Right cardiac atrium (tissue), 5 donors: ENCODE results near the gene SEPTIN10. TPM values are rescaled to one million over a fixed set of nuclear protein-coding genes. Genes with fewer than 3 reads are reported as not detected.
"Not testable (repeated sequence)": the region's sequence is repeated elsewhere in the genome, so short reads cannot be mapped to it uniquely, and the experiment has no call there.

Experiments used
- ATAC-seq, 2 donors: fragments of 200-7000 bp; cut with Tn5 transposase; one replicate each; pipeline versions ENCODE4 v1.8.0 to v1.9.1; 2020; ENCODE audit warnings: moderate library complexity in 2 of 2, mild to moderate bottlenecking in 1 of 2
- DNase-seq, 3 donors: peaks; one replicate each; pipeline ENCODE4 v3.0.0-alpha.2; 2020
- H3K27ac ChIP-seq: one replicate; pipeline ENCODE4 v1.5.1; 2013; ENCODE audit warnings: mild to moderate bottlenecking, low read length, control low read depth, moderate library complexity
- H3K27me3 ChIP-seq: one replicate; pipeline ENCODE4 v1.6.1; 2013; ENCODE audit not compliant: control insufficient read depth, insufficient read depth
- H3K4me1 ChIP-seq: one replicate; pipeline ENCODE4 v1.6.1; 2013; ENCODE audit warnings: low read length; ENCODE audit not compliant: control insufficient read depth, insufficient read depth
- H3K4me3 ChIP-seq: one replicate; pipeline ENCODE4 v1.5.1; 2013; ENCODE audit warnings: low read length, control low read depth
- H3K9me3 ChIP-seq: one replicate; pipeline ENCODE4 v1.6.1; 2013; ENCODE audit warnings: low read length; ENCODE audit not compliant: control insufficient read depth
- WGBS: extraction: QIAGEN DNeasy Blood & Tissue Kit; methylation state at CpG from one replicate; pipeline ENCODE4 v1.1.7; 2013; 5-methylcytosine and 5-hydroxymethylcytosine counted together
- intact Hi-C, 4 donors: fragments of 100-400 bp; cut with DNase I; formaldehyde crosslinking; loops; one replicate each; pipeline versions ENCODE4 v1.11.0 to v1.14.0; 2022 to 2023
- polyA plus RNA-seq: library from polyadenylated mRNA; stranded (reverse); fragments of 200-250 nt; gene quantifications from one replicate; pipeline ENCODE4 v1.2.3, GENCODE V29; 2013
- total RNA-seq, 4 donors: library from RNA; stranded (reverse); fragmentation: NEBNext Ultra II Directional; extraction: Animal tissue kit (Norgen Biotek cat#: 25700); gene quantifications; one replicate each; pipeline ENCODE4 v1.2.1, GENCODE V29; 2021
- donor health status: healthy with polysubstance abuse.
- donor health status: DM: no; HTN: yes; CAD: no.
- donor health status: DM: no; HTN: no; CAD: no.
- donor health status: DM: no; HTN: yes; CAD: no; lungs with severe emphysema.
- donor health status: DM: yes; HTN: yes; CAD: no.

The SEPTIN10 gene
- total and polyA plus RNA-seq, 5 donors, result 27.9 to 63.0 (median 61.4) TPM

GRCh38 chr2:109632158-109632789, 18.5 kb upstream of the SEPTIN10 start:
- 89% methylated on average over 14 of the region's 14 CpGs for WGBS
- DNase-seq (no peak), ATAC-seq (no peak)
- Histone ChIP-seq H3K4me3 (no peak overlapping the region), H3K27me3 (no peaks in the 10 kb centered on the region), H3K27ac (no peak overlapping the region), H3K9me3 (no peaks in the 10 kb centered on the region), H3K4me1 (no peaks in the 10 kb centered on the region)
- intact Hi-C loops, result no loop called here

DNA sequence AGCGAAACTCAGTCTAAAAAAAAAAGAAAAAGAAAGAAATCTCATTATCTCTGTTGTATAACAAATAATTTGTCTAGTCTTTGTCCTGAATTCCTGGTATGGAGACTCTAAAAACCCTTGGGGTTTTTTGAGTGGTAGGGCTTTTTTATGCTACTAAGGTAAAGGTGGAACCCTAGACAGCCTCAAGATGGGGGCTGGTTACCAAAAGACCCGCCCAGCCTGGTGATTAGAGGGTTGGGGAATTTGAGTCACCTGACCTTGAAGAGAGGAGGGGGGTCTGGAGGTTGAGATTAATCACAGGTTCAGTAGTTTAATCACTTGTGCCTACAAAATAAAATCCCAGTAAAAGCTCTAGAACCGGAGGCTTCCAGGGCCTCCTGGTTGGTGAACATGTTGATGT, 18.0 kb upstream of the SEPTIN10 start:
- Histone ChIP-seq H3K27me3 (no peaks in the 10 kb centered on the region), H3K9me3 (no peaks in the 10 kb centered on the region), H3K4me3 (no peak overlapping the region), H3K27ac (no peak overlapping the region), H3K4me1 (no peaks in the 10 kb centered on the region)
- intact Hi-C loops, result no loop called here
- 73% methylated on average over 3 of the region's 3 CpGs for WGBS
- DNase-seq (no peak), ATAC-seq (no peak)

GRCh38 chr2:109630441-109631430, 17.0 kb upstream of the SEPTIN10 start:
- intact Hi-C loops, result no loop called here
- no peaks in the 10 kb centered on the region for H3K9me3 ChIP-seq
- no peak for ATAC-seq
- 96% methylated on average over 19 of the region's 19 CpGs for WGBS
- no peak overlapping the region for H3K4me3 ChIP-seq
- H3K4me1 ChIP-seq, result no peaks in the 10 kb centered on the region
- H3K27me3 ChIP-seq, result no peaks in the 10 kb centered on the region
- no peak for DNase-seq
- no peak overlapping the region for H3K27ac ChIP-seq

GRCh38 chr2:109629867-109630266, 16.1 kb upstream of the SEPTIN10 start:
- intact Hi-C loops, result loop anchor here in 1 of 4 donors (10.0 kb wide), 1 partner anchor 65 kb away; no protein-coding TSS in a partner anchor
- WGBS, result 81% methylated on average over 3 of the region's 3 CpGs

DNA sequence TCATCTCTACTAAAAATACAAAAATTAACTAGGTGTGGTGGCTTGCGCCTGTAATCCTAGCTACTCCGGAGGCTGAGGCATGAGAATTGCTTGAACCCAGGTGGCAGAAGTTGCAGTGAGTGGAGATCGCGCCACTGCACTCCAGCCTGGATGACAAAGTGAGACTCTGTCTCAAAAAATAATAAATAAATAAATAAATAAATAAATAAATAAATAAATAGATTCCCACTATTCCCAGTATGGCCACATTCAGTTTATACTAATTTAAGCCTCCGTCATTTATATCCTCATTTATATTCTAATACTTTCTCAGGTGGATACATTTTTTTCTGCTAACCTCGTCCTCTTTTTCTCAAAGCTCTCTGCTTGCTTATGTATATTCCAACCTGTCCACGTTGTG, 14.6 kb upstream of the SEPTIN10 start:
- DNase-seq, H3K4me1 ChIP-seq, H3K4me3 ChIP-seq, H3K27me3 ChIP-seq, H3K9me3 ChIP-seq, ATAC-seq, H3K27ac ChIP-seq: not testable (repeated sequence)
- intact Hi-C loops, result loop anchor here in 1 of 4 donors (10.0 kb wide), 1 partner anchor 66 kb away; no protein-coding TSS in a partner anchor
- 94% methylated on average over 7 of the region's 7 CpGs for WGBS

More at GRCh38 chr2:109629867-109630266, 16.1 kb upstream of the SEPTIN10 start:
- H3K27me3 ChIP-seq, result no peaks in the 10 kb centered on the region
- no peaks in the 10 kb centered on the region for H3K4me1 ChIP-seq
- H3K9me3 ChIP-seq, result no peaks in the 10 kb centered on the region
- H3K4me3 ChIP-seq, result no peak overlapping the region
- H3K27ac ChIP-seq, result no peak overlapping the region
- DNase-seq, result no peak
- no peak for ATAC-seq

DNA sequence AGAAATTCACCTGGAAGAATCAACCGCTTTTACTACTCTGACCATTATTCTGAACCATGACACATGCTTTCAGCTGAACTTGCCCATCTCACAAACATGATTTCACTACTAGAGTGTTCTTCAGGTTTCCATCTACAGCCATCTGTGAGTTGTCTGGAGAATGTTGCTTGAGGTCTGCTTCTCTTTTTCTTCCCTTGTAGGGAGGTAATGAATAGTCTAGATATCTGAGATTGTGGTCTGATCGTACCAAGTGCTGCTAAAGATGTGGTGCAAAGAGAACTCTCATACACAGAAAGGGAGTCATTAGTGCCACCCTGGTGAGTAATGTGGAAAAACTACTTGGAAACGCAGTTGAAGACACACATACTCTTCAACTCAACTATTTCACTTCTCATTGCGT, 10.6 kb upstream of the SEPTIN10 start:
- 84% methylated on average over 4 of the region's 4 CpGs for WGBS
- H3K4me1 ChIP-seq, result no peaks in the 10 kb centered on the region
- intact Hi-C loops, result loop anchor here in 1 of 4 donors (10.0 kb wide), 1 partner anchor 70 kb away; no protein-coding TSS in a partner anchor
- no peak for ATAC-seq
- H3K27me3 ChIP-seq, result no peaks in the 10 kb centered on the region
- H3K9me3 ChIP-seq, result no peaks in the 10 kb centered on the region
- DNase-seq, result no peak
- H3K4me3 ChIP-seq, result no peak overlapping the region
- H3K27ac ChIP-seq, result no peak overlapping the region

DNA sequence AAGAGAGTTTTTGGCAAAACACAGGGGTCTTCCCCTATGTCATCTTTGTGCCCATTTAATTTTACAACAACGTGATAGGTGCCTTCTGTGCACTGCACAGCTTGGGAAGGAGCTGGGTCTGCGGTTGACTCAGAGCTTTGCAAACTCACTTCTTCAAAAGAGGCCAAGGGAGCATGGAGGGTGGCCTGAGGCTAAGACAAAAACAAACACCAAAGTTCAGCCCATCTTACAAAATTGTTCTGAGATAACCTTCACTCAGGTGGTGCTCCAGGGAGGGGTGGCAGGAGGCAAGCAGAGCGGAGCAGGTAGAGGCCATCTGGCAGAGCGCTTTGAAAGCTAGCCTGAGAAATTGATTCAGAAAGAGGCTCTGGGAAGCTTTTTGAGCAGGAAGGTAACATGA, 10.2 kb upstream of the SEPTIN10 start:
- Histone ChIP-seq H3K4me3 (no peak overlapping the region), H3K4me1 (no peaks in the 10 kb centered on the region), H3K27me3 (no peaks in the 10 kb centered on the region), H3K9me3 (no peaks in the 10 kb centered on the region), H3K27ac (no peak overlapping the region)
- intact Hi-C loops, result loop anchor here in 1 of 4 donors (10.0 kb wide), 1 partner anchor 71 kb away; no protein-coding TSS in a partner anchor
- DNase-seq, result no peak
- no peak for ATAC-seq
- WGBS, result 98% methylated on average over 4 of the region's 4 CpGs

DNA sequence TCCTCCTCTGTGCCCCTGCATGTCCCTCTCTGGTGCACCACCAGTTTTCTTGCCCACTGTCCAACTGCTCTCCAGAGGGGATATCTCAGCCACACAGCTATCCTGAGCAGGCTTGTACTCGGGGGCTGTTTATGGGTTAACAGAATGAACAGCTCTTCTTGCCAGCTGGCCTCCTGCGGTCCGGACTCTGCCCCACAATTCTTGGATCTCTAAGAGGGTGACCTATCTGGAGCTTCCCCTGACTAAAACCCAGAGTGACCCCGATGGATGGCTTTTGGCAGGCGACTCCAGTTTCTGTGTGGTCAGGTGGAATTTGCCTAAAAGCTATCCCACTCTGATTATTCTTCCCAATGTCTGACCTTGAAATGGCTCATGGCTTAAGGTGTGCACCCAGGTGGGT, 9.5 kb upstream of the SEPTIN10 start:
- intact Hi-C loops, result loop anchor here in 1 of 4 donors (10.0 kb wide), 1 partner anchor 72 kb away; no protein-coding TSS in a partner anchor
- DNase-seq (no peak), ATAC-seq (no peak)
- H3K27ac ChIP-seq, result no peak overlapping the region
- H3K9me3 ChIP-seq, result no peaks in the 10 kb centered on the region
- H3K4me3 ChIP-seq, result no peak overlapping the region
- WGBS, result 63% methylated on average over 5 of the region's 5 CpGs
- no peaks in the 10 kb centered on the region for H3K4me1 ChIP-seq
- H3K27me3 ChIP-seq, result no peaks in the 10 kb centered on the region

GRCh38 chr2:109619032-109619615, 5.4 kb upstream of the SEPTIN10 start:
- H3K4me3 ChIP-seq, result no peak overlapping the region
- no peak for DNase-seq
- WGBS, result 77% methylated on average over 4 of the region's 4 CpGs
- intact Hi-C loops, result no loop called here
- no peaks in the 10 kb centered on the region for H3K9me3 ChIP-seq
- H3K27ac ChIP-seq, result no peak overlapping the region
- peaks cover 7% of the 10 kb centered on the region for H3K4me1 ChIP-seq
- no peaks in the 10 kb centered on the region for H3K27me3 ChIP-seq
- no peak for ATAC-seq

DNA sequence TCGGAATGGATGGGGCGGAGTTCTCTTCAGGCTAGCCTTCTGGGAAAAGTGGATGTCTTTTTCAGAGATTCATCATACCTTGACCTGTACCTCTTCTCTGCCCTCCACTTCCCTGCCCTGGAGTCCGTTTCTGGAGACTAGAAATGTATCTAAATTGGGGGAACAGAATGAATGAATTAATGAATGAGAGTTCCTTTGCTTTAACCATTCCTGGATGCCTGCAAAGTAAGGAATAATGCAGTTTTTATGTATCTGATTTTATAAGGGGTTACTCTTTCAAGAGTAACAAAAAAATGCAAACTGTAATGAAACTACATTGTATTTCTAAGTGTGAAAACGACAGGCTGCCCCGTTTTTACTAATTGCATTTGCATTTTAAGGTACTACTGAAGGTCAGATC, 2.4 kb upstream of the SEPTIN10 start:
- Histone ChIP-seq H3K27ac (no peak overlapping the region), H3K9me3 (no peaks in the 10 kb centered on the region), H3K27me3 (no peaks in the 10 kb centered on the region), H3K4me3 (no peak overlapping the region), H3K4me1 (peaks cover 7% of the 10 kb centered on the region)
- WGBS, result 90% methylated on average over 5 of the region's 5 CpGs
- intact Hi-C loops, result no loop called here
- DNase-seq, result no peak
- no peak for ATAC-seq
